ENCODE results near the gene AAK1.

GRCh38 chr2:69594341-69594740, 49.2 kb downstream of the AAK1 start:
- TF ChIP-seq CTCF (IDR thresholded peaks at IDR 0.05) (no peak), POLR2AphosphoS5 (IDR thresholded peaks at IDR 0.05) (no peak)

All from prostate gland (tissue), 2 donors.